ENCODE data around the gene ARL15. TPM values are rescaled to one million over a fixed set of nuclear protein-coding genes. Genes with fewer than 3 reads are reported as not detected.
A peak's percentile ranks its signal among the peaks of the same experiment; 100 is the strongest.

Gene ARL15
- total and polyA plus RNA-seq, 2 of the 4 experiments (the other 2 are of a cell fraction) = 7.3 to 19.2 TPM

DNA sequence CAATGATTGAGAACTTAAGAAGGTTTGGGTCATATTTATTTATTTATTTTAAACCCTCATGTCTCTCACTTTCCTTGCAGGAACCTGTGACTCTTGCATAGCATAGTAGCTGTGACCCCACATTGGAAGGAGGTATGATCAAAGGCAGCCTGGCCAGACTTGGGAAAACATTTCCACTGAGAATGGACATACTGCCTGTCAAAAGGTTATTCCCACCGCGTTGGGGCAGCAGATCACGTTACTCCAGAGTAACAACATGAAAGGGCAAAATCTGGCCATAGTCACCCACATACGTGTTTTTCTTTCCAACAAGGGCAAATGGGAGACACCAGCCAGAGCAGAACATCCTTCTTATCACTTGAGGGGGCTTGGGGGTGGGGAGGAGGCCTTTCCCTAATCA lies 95.7 kb downstream of the ARL15 start:
- intact Hi-C loops (cut with micrococcal nuclease) = loop anchor here (5.0 to 10.0 kb wide), 6 partner anchors 220 to 1092 kb away; partner anchors contain the start of gene NDUFS4
- H3K4me1 ChIP-seq (ENCODE audit: control insufficient read depth, insufficient read depth, low read length) = peaks cover 3% of the 10 kb centered on the region; the same call in 1 of the 2 replicates
- H3K36me3 ChIP-seq (ENCODE audit: control insufficient read depth, insufficient read depth, low read length) = no peaks in the 10 kb centered on the region
- BruUV-seq (replicated peaks) = no TSS peak
- H2BK5ac ChIP-seq (ENCODE audit: low read depth, low read length, poor library complexity, severe bottlenecking) = no peak overlapping the region
- no peaks in the 10 kb centered on the region for H4K20me1 ChIP-seq (ENCODE audit: insufficient read depth, low read length)
- in situ Hi-C loops (cut with MboI; ENCODE audit: low sequenced_read_pairs) = loop anchor here (5.0 to 25.0 kb wide), 2 partner anchors 952 to 1252 kb away; no protein-coding TSS in a partner anchor
- no peak overlapping the region for H3K23ac ChIP-seq (ENCODE audit: low read depth, low read length)
- no peak overlapping the region for H3K4me2 ChIP-seq (ENCODE audit: low read depth, low read length)
- dilution Hi-C loops (cut with HindIII; ENCODE audit: low sequenced_read_pairs, unreplicated experiment) = no loop called here
- H2AFZ ChIP-seq (replicated peaks; ENCODE audit: low read length, poor library complexity) = no peak overlapping the region
- no peaks in the 10 kb centered on the region for H3K9me3 ChIP-seq (ENCODE audit: control insufficient read depth, insufficient read depth, low read length)
- H3K79me1 ChIP-seq (ENCODE audit: low read depth in 1 of 2, low read length in 2 of 2) = peaks cover 7 to 9% of the 10 kb centered on the region in 2 experiments; a peak in 2 of 4 replicates
- TF ChIP-seq RFX5 (IDR thresholded peaks at IDR 0.05; ENCODE audit: low read depth, low read length) (no peak), CHD1 (IDR thresholded peaks at IDR 0.05; ENCODE audit: low read depth, low read length) (no peak), SMC3 (IDR thresholded peaks at IDR 0.05; ENCODE audit: low read depth, low read length) (no peak), NFE2L2 (IDR thresholded peaks at IDR 0.05; ENCODE audit: low read depth, low read length) (no peak), FOS (IDR thresholded peaks at IDR 0.05; ENCODE audit: low read depth, low read length) (no peak), RAD21 (IDR thresholded peaks at IDR 0.05; ENCODE audit: low read length) (no peak)
- TF ChIP-seq, protein P1, sequence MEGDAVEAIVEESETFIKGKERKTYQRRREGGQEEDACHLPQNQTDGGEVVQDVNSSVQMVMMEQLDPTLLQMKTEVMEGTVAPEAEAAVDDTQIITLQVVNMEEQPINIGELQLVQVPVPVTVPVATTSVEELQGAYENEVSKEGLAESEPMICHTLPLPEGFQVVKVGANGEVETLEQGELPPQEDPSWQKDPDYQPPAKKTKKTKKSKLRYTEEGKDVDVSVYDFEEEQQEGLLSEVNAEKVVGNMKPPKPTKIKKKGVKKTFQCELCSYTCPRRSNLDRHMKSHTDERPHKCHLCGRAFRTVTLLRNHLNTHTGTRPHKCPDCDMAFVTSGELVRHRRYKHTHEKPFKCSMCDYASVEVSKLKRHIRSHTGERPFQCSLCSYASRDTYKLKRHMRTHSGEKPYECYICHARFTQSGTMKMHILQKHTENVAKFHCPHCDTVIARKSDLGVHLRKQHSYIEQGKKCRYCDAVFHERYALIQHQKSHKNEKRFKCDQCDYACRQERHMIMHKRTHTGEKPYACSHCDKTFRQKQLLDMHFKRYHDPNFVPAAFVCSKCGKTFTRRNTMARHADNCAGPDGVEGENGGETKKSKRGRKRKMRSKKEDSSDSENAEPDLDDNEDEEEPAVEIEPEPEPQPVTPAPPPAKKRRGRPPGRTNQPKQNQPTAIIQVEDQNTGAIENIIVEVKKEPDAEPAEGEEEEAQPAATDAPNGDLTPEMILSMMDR (conservative IDR thresholded peaks at IDR 0.05; ENCODE audit: low read depth, low read length) = no peak
- TF ChIP-seq, protein P2, sequence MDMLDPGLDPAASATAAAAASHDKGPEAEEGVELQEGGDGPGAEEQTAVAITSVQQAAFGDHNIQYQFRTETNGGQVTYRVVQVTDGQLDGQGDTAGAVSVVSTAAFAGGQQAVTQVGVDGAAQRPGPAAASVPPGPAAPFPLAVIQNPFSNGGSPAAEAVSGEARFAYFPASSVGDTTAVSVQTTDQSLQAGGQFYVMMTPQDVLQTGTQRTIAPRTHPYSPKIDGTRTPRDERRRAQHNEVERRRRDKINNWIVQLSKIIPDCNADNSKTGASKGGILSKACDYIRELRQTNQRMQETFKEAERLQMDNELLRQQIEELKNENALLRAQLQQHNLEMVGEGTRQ (IDR thresholded peaks at IDR 0.05; ENCODE audit: low read depth, low read length) = no peak
- no peak overlapping the region for H4K5ac ChIP-seq (ENCODE audit: low read depth, low read length)
- no peak overlapping the region for H3K4me3 ChIP-seq (ENCODE audit: insufficient read depth, low read depth, low read length)
- H2BK120ac ChIP-seq (ENCODE audit: low read depth, low read length) = no peak overlapping the region; the same call in 1 of the 2 replicates
- no peak overlapping the region for H2AK9ac ChIP-seq (replicated peaks; ENCODE audit: low read depth, low read length, poor library complexity)
- no peak overlapping the region for H2AK5ac ChIP-seq (ENCODE audit: low read depth, low read length)
- 80% methylated on average over 2 of the region's 4 CpGs; no CpG with 5 or more reads in 1 of the 2 experiments for WGBS, 2 experiments (ENCODE audit: extremely low coverage in 2 of 2, insufficient read length in 1 of 2)
- H4K91ac ChIP-seq (ENCODE audit: insufficient read depth, low read depth, low read length) = no peak overlapping the region
- peak overlapping the region; percentile 50; the same call in 1 of the 2 replicates for H3K4ac ChIP-seq (ENCODE audit: low read depth, low read length)
- H3K9me1 ChIP-seq (ENCODE audit: insufficient read depth, low read length) = 0 out of 2 replicates have a peak, but pooled peaks cover 3% of the 10 kb centered on the region
- no peak overlapping the region for H2BK15ac ChIP-seq (ENCODE audit: low read depth, low read length)
- no peak overlapping the region for H3K56ac ChIP-seq (ENCODE audit: extremely low read depth, insufficient read depth, low read length)
- H3K14ac ChIP-seq (replicated peaks; ENCODE audit: low read depth, low read length) = no peak overlapping the region; the same call in 1 of the 2 replicates
- H3K27me3 ChIP-seq (ENCODE audit: control insufficient read depth, insufficient read depth, low read length) = no peaks in the 10 kb centered on the region
- no peak overlapping the region for H3K9ac ChIP-seq (ENCODE audit: low read depth, low read length)
- H3K18ac ChIP-seq (ENCODE audit: low read depth, low read length) = no peak overlapping the region
- H2BK20ac ChIP-seq (ENCODE audit: low read depth, low read length) = no peak overlapping the region
- CTCF ChIA-PET = interaction anchor here (0.6 kb wide), 2 partner anchors 30 to 1262 kb away, joined by 4 to 7 read pairs; no protein-coding TSS in a partner anchor
- H3K27ac ChIP-seq (ENCODE audit: insufficient read depth, low read length) = no peak overlapping the region
- DNase-seq = no peak
- no peak overlapping the region for H4K8ac ChIP-seq (ENCODE audit: low read depth in 2 of 2, low read length in 2 of 2)
- POLR2A ChIA-PET (ENCODE audit: unreplicated experiment) = no interaction called here
- no peak for ATAC-seq (ENCODE audit: low read depth)
